Upper lobe of left lung (tissue), 6 donors: ENCODE data around the gene XPNPEP2. TPM values are rescaled to one million over a fixed set of nuclear protein-coding genes. Genes with fewer than 3 reads are reported as not detected.

Experiments used
- ATAC-seq, 2 donors: fragments of 200-7000 bp; cut with Tn5 transposase; one replicate each; pipeline ENCODE4 v1.9.1; 2022; ENCODE audit warnings: mild to moderate bottlenecking in 2 of 2, moderate library complexity in 2 of 2; ENCODE audit not compliant: low FRiP score in 2 of 2
- DNase-seq, 2 donors: peaks; one replicate each; pipeline ENCODE4 v3.0.0-alpha.2; 2019 to 2020
- H3K27ac ChIP-seq, 4 donors: fragments of 200-600 bp; sonication (generic); one replicate each; pipeline ENCODE4 v1.5.1; 2016 to 2019
- H3K27me3 ChIP-seq, 4 donors: fragments of 200-600 bp; sonication (generic); one replicate each; pipeline ENCODE4 v1.5.1; 2017 to 2019
- H3K36me3 ChIP-seq, 4 donors: fragments of 200-600 bp; sonication (generic); one replicate each; pipeline ENCODE4 v1.5.1; 2016 to 2019
- H3K4me1 ChIP-seq, 4 donors: fragments of 200-600 bp; sonication (generic); one replicate each; pipeline ENCODE4 v1.5.1; 2018 to 2019
- H3K4me3 ChIP-seq, 4 donors: fragments of 200-600 bp; sonication (generic); one replicate each; pipeline ENCODE4 v1.5.1; 2017 to 2019; ENCODE audit warnings: mild to moderate bottlenecking in 2 of 4, moderate library complexity in 1 of 4
- H3K9me3 ChIP-seq, 4 donors: fragments of 200-600 bp; sonication (generic); one replicate each; pipeline ENCODE4 v1.5.1; 2018 to 2019
- EP300 ChIP-seq, 4 donors: sonication (generic); formaldehyde crosslinking; IDR thresholded peaks; one replicate each; pipeline ENCODE4 v1.5.1; 2017; ENCODE audit warnings: antibody characterized with exemption in 4 of 4, control low read depth in 2 of 4
- POLR2A ChIP-seq, 4 donors: fragments of 450-650 bp; IDR thresholded peaks; one replicate each; pipeline ENCODE4 v1.5.1; 2016 to 2017; ENCODE audit warnings: antibody characterized with exemption in 4 of 4, mild to moderate bottlenecking in 2 of 4
- POLR2AphosphoS5 ChIP-seq, 2 donors: sonication (generic); formaldehyde crosslinking; IDR thresholded peaks; one replicate each; pipeline ENCODE4 v1.5.1; 2017; ENCODE audit warnings: antibody characterized with exemption in 2 of 2
- WGBS, 2 donors: methylation state at CpG; one replicate each; pipeline ENCODE4 v1.1.5; 2017 to 2018; 5-methylcytosine and 5-hydroxymethylcytosine counted together
- total RNA-seq, 6 donors: library from RNA; depleted of rRNA in 4 of 6; stranded (reverse); fragments of >200 nt in 4 of 6; gene quantifications; one replicate each; pipeline versions ENCODE4 v1.1.0 to v1.2.1, GENCODE V29; 2016 to 2021
- TF ChIP-seq, protein P1 (sequence below), 6 experiments: fragments of 450-650 bp in 4 of 6; fragments of 200-600 bp in 2 of 6; sonication (generic) in 2 of 6; IDR thresholded peaks; one replicate each; pipeline ENCODE4 v1.5.1; 2016 to 2019; ENCODE audit warnings: antibody characterized with exemption in 6 of 6
- donor health status: DM: no; HTN: no; CAD: no; lungs with moderate emphysema.
- donor health status: DM: no; HTN: yes; CAD: no; lungs with severe emphysema.

Gene XPNPEP2
- total RNA-seq, 6 donors from 2014 or later: 0.91 to 5.1 (median 2.5) TPM; not detected in 2

- ATAC-seq (no peak), DNase-seq (no peak)
- Histone ChIP-seq H3K27me3 (no peaks in the 10 kb centered on the region), H3K27ac (no peak overlapping the region), H3K36me3 (no peaks in the 10 kb centered on the region), H3K4me1 (peaks cover 0 to 4% (median 0%) of the 10 kb centered on the region in 4 donors), H3K9me3 (no peaks in the 10 kb centered on the region), H3K4me3 (no peak overlapping the region)
- 48 to 67% methylated on average over 10 to 22 of the region's 22 CpGs for WGBS, 2 donors
- TF ChIP-seq, protein P1, sequence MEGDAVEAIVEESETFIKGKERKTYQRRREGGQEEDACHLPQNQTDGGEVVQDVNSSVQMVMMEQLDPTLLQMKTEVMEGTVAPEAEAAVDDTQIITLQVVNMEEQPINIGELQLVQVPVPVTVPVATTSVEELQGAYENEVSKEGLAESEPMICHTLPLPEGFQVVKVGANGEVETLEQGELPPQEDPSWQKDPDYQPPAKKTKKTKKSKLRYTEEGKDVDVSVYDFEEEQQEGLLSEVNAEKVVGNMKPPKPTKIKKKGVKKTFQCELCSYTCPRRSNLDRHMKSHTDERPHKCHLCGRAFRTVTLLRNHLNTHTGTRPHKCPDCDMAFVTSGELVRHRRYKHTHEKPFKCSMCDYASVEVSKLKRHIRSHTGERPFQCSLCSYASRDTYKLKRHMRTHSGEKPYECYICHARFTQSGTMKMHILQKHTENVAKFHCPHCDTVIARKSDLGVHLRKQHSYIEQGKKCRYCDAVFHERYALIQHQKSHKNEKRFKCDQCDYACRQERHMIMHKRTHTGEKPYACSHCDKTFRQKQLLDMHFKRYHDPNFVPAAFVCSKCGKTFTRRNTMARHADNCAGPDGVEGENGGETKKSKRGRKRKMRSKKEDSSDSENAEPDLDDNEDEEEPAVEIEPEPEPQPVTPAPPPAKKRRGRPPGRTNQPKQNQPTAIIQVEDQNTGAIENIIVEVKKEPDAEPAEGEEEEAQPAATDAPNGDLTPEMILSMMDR (IDR thresholded peaks at IDR 0.05): peak in 1 of 6 experiments; percentile 16
- no peak for TF ChIP-seq POLR2A (IDR thresholded peaks at IDR 0.05)
These were observed 15.6 kb downstream of the XPNPEP2 start for GRCh38 chrX:129754056-129755024.

DNA sequence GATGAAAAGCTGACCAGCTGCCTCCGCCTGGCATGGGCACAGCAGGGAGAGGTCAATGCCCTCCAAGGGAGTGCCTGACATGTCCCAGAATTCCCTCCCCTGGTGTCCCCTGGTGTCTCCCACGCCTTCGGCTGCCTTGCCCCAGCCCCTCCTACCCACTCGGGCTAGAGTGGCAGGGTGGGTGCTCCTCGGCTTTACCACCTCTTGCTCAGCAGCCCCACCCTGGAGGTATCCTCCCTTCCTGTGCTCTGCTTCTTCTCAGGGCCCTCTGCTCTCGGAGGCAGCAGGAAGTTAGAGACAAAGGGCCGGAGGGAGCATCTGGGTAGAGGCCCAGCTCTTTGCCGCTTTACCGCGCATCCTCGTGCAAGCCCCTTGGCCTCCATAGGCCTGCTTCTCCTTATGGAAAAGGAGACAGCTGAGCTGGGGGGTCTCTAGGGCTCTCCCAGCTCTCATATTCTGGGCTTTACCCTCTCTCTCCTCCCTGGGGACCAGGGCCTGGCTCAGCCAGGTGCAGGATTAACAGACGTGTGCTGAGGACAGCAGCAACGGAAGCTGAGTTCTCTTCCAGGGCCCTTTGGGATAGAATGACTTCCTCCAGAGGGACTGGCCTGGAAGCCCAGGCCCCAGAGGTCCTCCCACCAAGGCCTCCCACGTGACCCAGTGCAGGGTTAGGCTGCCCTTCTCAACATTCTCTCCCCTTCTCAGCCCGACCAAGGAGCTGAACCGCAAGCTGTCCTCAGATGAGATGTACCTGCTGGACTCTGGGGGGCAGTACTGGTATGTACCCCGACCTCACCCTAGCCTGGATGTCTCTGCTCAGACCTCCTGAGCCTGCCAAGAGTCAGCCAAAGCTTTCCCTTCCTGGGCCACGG, 17.2 kb downstream of the XPNPEP2 start:
- TF ChIP-seq POLR2AphosphoS5 (IDR thresholded peaks at IDR 0.05) (no peak), POLR2A (IDR thresholded peaks at IDR 0.05) (no peak), EP300 (IDR thresholded peaks at IDR 0.05) (no peak)
- TF ChIP-seq, protein P1 (IDR thresholded peaks at IDR 0.05): no peak
- Histone ChIP-seq H3K9me3 (no peaks in the 10 kb centered on the region), H3K27me3 (no peaks in the 10 kb centered on the region), H3K4me3 (no peak overlapping the region), H3K36me3 (no peaks in the 10 kb centered on the region), H3K4me1 (peaks cover 0 to 7% (median 0%) of the 10 kb centered on the region in 4 donors), H3K27ac (peak overlapping the region in 1 of 4 donors; percentile 9)
- 69% methylated on average over 18 of the region's 18 CpGs; no CpG with 5 or more reads in 1 of the 2 donors for WGBS, 2 donors
- ATAC-seq: no peak
- DNase-seq: no peak

DNA sequence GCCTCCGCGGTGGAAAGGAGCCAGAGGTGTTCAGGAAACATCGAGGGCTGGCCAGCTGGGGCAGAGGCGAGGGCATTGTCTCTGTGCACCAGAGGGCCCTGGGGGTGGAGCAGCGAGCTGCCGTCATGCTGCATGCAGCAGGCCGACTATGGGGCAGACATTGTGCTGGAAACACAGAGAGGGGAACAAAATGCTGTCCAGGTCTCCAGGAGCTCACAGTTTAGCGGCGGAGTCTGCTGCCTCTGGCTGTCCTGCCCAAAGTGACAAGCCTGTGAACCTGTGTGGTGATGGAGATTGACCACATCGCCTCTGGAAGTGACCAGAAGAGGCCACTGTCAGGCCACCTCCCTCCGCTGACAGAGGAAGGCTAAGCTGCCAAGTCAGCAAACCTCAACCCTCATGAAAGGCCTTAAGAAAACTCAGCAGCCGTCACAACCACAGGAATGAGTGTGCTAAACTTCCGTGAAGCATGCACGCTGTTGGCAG, 20.8 kb downstream of the XPNPEP2 start:
- peaks cover 0 to 7% (median 0%) of the 10 kb centered on the region in 4 donors for H3K4me1 ChIP-seq
- H3K9me3 ChIP-seq: no peaks in the 10 kb centered on the region
- DNase-seq: peak in 1 of 2 donors; percentile 67
- peak overlapping the region; percentile 12 to 73 (median 64) for H3K27ac ChIP-seq
- WGBS, 2 donors: 20 to 57% methylated on average over 2 to 14 of the region's 14 CpGs
- peak; percentile 56 to 85 for ATAC-seq
- no peak overlapping the region for H3K4me3 ChIP-seq
- H3K36me3 ChIP-seq: no peaks in the 10 kb centered on the region
- TF ChIP-seq, protein P1 (IDR thresholded peaks at IDR 0.05): peak in 2 of 6 experiments; percentile 9 to 15
- TF ChIP-seq EP300 (IDR thresholded peaks at IDR 0.05) (no peak), POLR2AphosphoS5 (IDR thresholded peaks at IDR 0.05) (peak in 1 of 2 donors; percentile 17), POLR2A (IDR thresholded peaks at IDR 0.05) (no peak)
- no peaks in the 10 kb centered on the region for H3K27me3 ChIP-seq

- no peaks in the 10 kb centered on the region for H3K27me3 ChIP-seq
- TF ChIP-seq POLR2AphosphoS5 (IDR thresholded peaks at IDR 0.05) (no peak), POLR2A (IDR thresholded peaks at IDR 0.05) (no peak), EP300 (IDR thresholded peaks at IDR 0.05) (no peak)
- TF ChIP-seq, protein P1 (IDR thresholded peaks at IDR 0.05): no peak
- peak; percentile 3 to 10 for ATAC-seq
- no peaks in the 10 kb centered on the region for H3K9me3 ChIP-seq
- no peaks in the 10 kb centered on the region for H3K36me3 ChIP-seq
- no peak for DNase-seq
- no peak overlapping the region for H3K4me3 ChIP-seq
- 52 to 90% methylated on average over 2 to 9 of the region's 9 CpGs for WGBS, 2 donors
- peak overlapping the region in 2 of 4 donors; percentile 70 to 73 for H3K27ac ChIP-seq
- peaks cover 0 to 7% (median 0%) of the 10 kb centered on the region in 4 donors for H3K4me1 ChIP-seq
These were observed 21.4 kb downstream of the XPNPEP2 start for GRCh38 chrX:129760155-129760554.
